H9 (cell line): ENCODE measurements around the gene PCDHGB5. TPM values are rescaled to one million over a fixed set of nuclear protein-coding genes. Genes with fewer than 3 reads are reported as not detected.

ENCODE experiments used
- DNase-seq: peaks from one replicate; pipeline ENCODE4 v3.0.0-alpha.2; 2017
- H2AFZ ChIP-seq: one replicate; pipeline ENCODE4 v1.6.1; 2013; ENCODE audit warnings: mild to moderate bottlenecking, low read length, control low read depth, moderate library complexity
- H2AK5ac ChIP-seq: 2 replicates; pipeline ENCODE4 v1.6.1; 2013; ENCODE audit warnings: low read length, control low read depth, mixed read lengths; ENCODE audit not compliant: insufficient read length
- H2BK120ac ChIP-seq: one replicate; pipeline ENCODE4 v1.6.1; 2013; ENCODE audit warnings: low read depth, mild to moderate bottlenecking, low read length, control low read depth, inconsistent platforms; ENCODE audit not compliant: poor library complexity, severe bottlenecking
- H2BK12ac ChIP-seq: 2 replicates; pipeline ENCODE4 v1.6.1; 2013; ENCODE audit warnings: low read length, control low read depth, mixed read lengths, low read depth; ENCODE audit not compliant: insufficient read length
- H2BK15ac ChIP-seq: 2 replicates; pipeline ENCODE4 v1.6.1; 2013; ENCODE audit warnings: low read depth, low read length, control low read depth
- H2BK20ac ChIP-seq: one replicate; pipeline ENCODE4 v1.6.1; 2013; ENCODE audit warnings: low read depth, mild to moderate bottlenecking, low read length, control low read depth, inconsistent platforms; ENCODE audit not compliant: poor library complexity, severe bottlenecking
- H2BK5ac ChIP-seq: 2 replicates; pipeline ENCODE4 v1.6.1; 2013; ENCODE audit warnings: low read length, control low read depth, mixed read lengths; ENCODE audit not compliant: insufficient read length
- H3K14ac ChIP-seq: 2 replicates; pipeline ENCODE4 v1.6.1; 2013; ENCODE audit warnings: low read length, control low read depth; ENCODE audit not compliant: insufficient read depth
- H3K18ac ChIP-seq: 2 replicates; pipeline ENCODE4 v1.6.1; 2013; ENCODE audit warnings: low read depth, mild to moderate bottlenecking, mixed read lengths, low read length, control low read depth; ENCODE audit not compliant: insufficient read length
- H3K23ac ChIP-seq: 2 replicates; pipeline ENCODE4 v1.6.1; 2013; ENCODE audit warnings: low read length, control low read depth, mixed read lengths, low read depth; ENCODE audit not compliant: insufficient read length
- H3K23me2 ChIP-seq: 2 replicates; pipeline ENCODE4 v1.6.1; 2013; ENCODE audit warnings: low read depth, mild to moderate bottlenecking, mixed read lengths, low read length, control low read depth; ENCODE audit not compliant: insufficient read length, poor library complexity, severe bottlenecking
- H3K27ac ChIP-seq: 2 replicates; pipeline ENCODE4 v1.5.1; 2013; ENCODE audit warnings: low read length, control low read depth, mixed read lengths, low read depth; ENCODE audit not compliant: insufficient read length
- H3K27me3 ChIP-seq: 2 replicates; pipeline ENCODE4 v1.6.1; 2013; ENCODE audit warnings: low read length, control low read depth, inconsistent platforms; ENCODE audit not compliant: insufficient read depth
- H3K4ac ChIP-seq: 2 replicates; pipeline ENCODE4 v1.6.1; 2013; ENCODE audit warnings: low read depth, mild to moderate bottlenecking, control low read depth, inconsistent platforms, low read length, moderate library complexity
- H3K4me1 ChIP-seq: 2 replicates; pipeline ENCODE4 v1.6.1; 2013; ENCODE audit warnings: low read length, control low read depth, inconsistent platforms; ENCODE audit not compliant: insufficient read depth
- H3K4me2 ChIP-seq: 2 replicates; pipeline ENCODE4 v1.6.1; 2013; ENCODE audit warnings: low read length, control low read depth, mixed read lengths; ENCODE audit not compliant: insufficient read length, insufficient read depth
- H3K56ac ChIP-seq: 2 replicates; pipeline ENCODE4 v1.6.1; 2013; ENCODE audit warnings: low read depth, mild to moderate bottlenecking, mixed read lengths, low read length, control low read depth; ENCODE audit not compliant: insufficient read length
- H3K79me1 ChIP-seq: 2 replicates; pipeline ENCODE4 v1.6.1; 2013; ENCODE audit warnings: low read depth, mild to moderate bottlenecking, moderate library complexity, low read length, control low read depth, inconsistent platforms; ENCODE audit not compliant: insufficient read depth, poor library complexity, severe bottlenecking
- H3K79me2 ChIP-seq: 2 replicates; pipeline ENCODE4 v1.6.1; 2013; ENCODE audit warnings: low read length, control low read depth, inconsistent platforms; ENCODE audit not compliant: insufficient read depth
- H3K9ac ChIP-seq: 2 replicates; pipeline ENCODE4 v1.6.1; 2013; ENCODE audit warnings: low read length, control low read depth, mixed read lengths; ENCODE audit not compliant: insufficient read length; ENCODE audit errors: extremely low read depth
- H3K9me3 ChIP-seq: one replicate; pipeline ENCODE4 v1.6.1; 2013; ENCODE audit warnings: low read depth, low read length, inconsistent platforms; ENCODE audit not compliant: control insufficient read depth
- H3T11ph ChIP-seq: one replicate; pipeline ENCODE4 v1.6.1; 2013; ENCODE audit warnings: mild to moderate bottlenecking, low read length, control low read depth, inconsistent platforms
- H4K20me1 ChIP-seq: one replicate; pipeline ENCODE4 v1.6.1; 2013; ENCODE audit not compliant: control insufficient read depth, insufficient read length, insufficient read depth
- H4K5ac ChIP-seq: 2 replicates; pipeline ENCODE4 v1.6.1; 2013; ENCODE audit warnings: low read depth, mild to moderate bottlenecking, mixed read lengths, low read length, control low read depth; ENCODE audit not compliant: insufficient read length
- H4K8ac ChIP-seq: replicated peaks from 2 replicates; pipeline ENCODE4 v1.6.1; 2013; ENCODE audit warnings: low read length, control low read depth, mixed read lengths, low read depth; ENCODE audit not compliant: insufficient read length
- H4K91ac ChIP-seq: 2 replicates; pipeline ENCODE4 v1.6.1; 2013; ENCODE audit warnings: low read depth, mild to moderate bottlenecking, moderate library complexity, mixed read lengths, low read length, control low read depth; ENCODE audit not compliant: insufficient read length
- H3K27ac Mint-ChIP-seq, 3 experiments: 2 replicates in 2 of 3; 3 replicates in 1 of 3; pipeline ENCODE4 v1.8.0; 2020 to 2021; ENCODE audit warnings: mixed read lengths in 3 of 3, mild to moderate bottlenecking in 1 of 3, moderate library complexity in 1 of 3
- H3K27me3 Mint-ChIP-seq: 2 replicates; pipeline ENCODE4 v1.8.0; 2021; ENCODE audit warnings: low read depth, mild to moderate bottlenecking, moderate library complexity, mixed read lengths
- H3K36me3 Mint-ChIP-seq, 3 experiments: 2 replicates in 2 of 3; 3 replicates in 1 of 3; pipeline ENCODE4 v1.8.0; 2020 to 2021; ENCODE audit warnings: low read depth in 3 of 3, mixed read lengths in 3 of 3; ENCODE audit not compliant: insufficient read depth in 1 of 3
- H3K4me1 Mint-ChIP-seq, 2 experiments: 2 replicates each; pipeline ENCODE4 v1.8.0; 2020; ENCODE audit warnings: mixed read lengths in 2 of 2
- H3K4me3 Mint-ChIP-seq, 2 experiments: 2 replicates in 1 of 2; 3 replicates in 1 of 2; pipeline ENCODE4 v1.8.0; 2020 to 2021; ENCODE audit warnings: mild to moderate bottlenecking in 2 of 2, mixed read lengths in 2 of 2, moderate library complexity in 1 of 2
- H3K9me3 Mint-ChIP-seq, 2 experiments: 2 replicates in 1 of 2; 3 replicates in 1 of 2; pipeline ENCODE4 v1.8.0; 2020; ENCODE audit warnings: mild to moderate bottlenecking in 2 of 2, mixed read lengths in 2 of 2, moderate library complexity in 1 of 2
- CTCF ChIP-seq: fragments of 200-600 bp; sonication (generic); conservative IDR thresholded peaks from 3 replicates; pipeline ENCODE4 v1.8.0; 2021; ENCODE audit warnings: antibody characterized with exemption, mild to moderate bottlenecking
- WGBS: extraction: QIAGEN DNeasy Blood & Tissue Kit; methylation state at CpG from one replicate; pipeline ENCODE4 v1.1.7; 2013; ENCODE audit warnings: missing lambda C conversion rate, low lambda C conversion rate, mixed read lengths; ENCODE audit not compliant: insufficient read length; ENCODE audit errors: extremely low coverage; 5-methylcytosine and 5-hydroxymethylcytosine counted together
- total RNA-seq: library from RNA; stranded (reverse); gene quantifications from 2 replicates; pipeline ENCODE4 v1.2.1, GENCODE V29; 2021

The PCDHGB5 gene
- total RNA-seq, 1 experiment from 2014 or later: 3.8 TPM

- peak; percentile 74 for DNase-seq
- Histone ChIP-seq H3K27ac (no peak within 1 kb of the TSS), H3T11ph (no peak within 1 kb of the TSS), H2BK5ac (no peak within 1 kb of the TSS), H4K20me1 (no peaks in the 10 kb centered on the region), H2AFZ (no peak within 1 kb of the TSS), H3K79me1 (no peaks in the 10 kb centered on the region), H3K56ac (no peak within 1 kb of the TSS), H3K23ac (no peak within 1 kb of the TSS), H2BK12ac (no peak within 1 kb of the TSS), H3K23me2 (peaks cover 7% of the 10 kb centered on the region), H4K8ac (no peak within 1 kb of the TSS), H3K4me2 (no peak within 1 kb of the TSS), H2BK20ac (no peak within 1 kb of the TSS), H4K5ac (no peak within 1 kb of the TSS), H3K27me3 (no peaks in the 10 kb centered on the region; the same call in 1 of the 2 replicates), H3K14ac (0 out of 2 replicates have a peak within 1 kb of the TSS, but pooled peaks have one; percentile 11), H3K79me2 (no peaks in the 10 kb centered on the region), H2BK120ac (no peak within 1 kb of the TSS), H3K4me1 (no peaks in the 10 kb centered on the region), H3K9ac (no peak within 1 kb of the TSS), H2AK5ac (no peak within 1 kb of the TSS), H3K4ac (no peak within 1 kb of the TSS), H4K91ac (no peak within 1 kb of the TSS), H2BK15ac (no peak within 1 kb of the TSS), H3K9me3 (peaks cover 13% of the 10 kb centered on the region), H3K18ac (no peak within 1 kb of the TSS)
- H3K9me3 Mint-ChIP-seq: peaks cover 62 to 76% of the 10 kb centered on the region in 2 experiments
- TF ChIP-seq CTCF: peak; percentile 74
- peaks cover 4 to 9% of the 10 kb centered on the region in 2 experiments; a peak in 3 of 4 replicates for H3K4me1 Mint-ChIP-seq
- peak within 1 kb of the TSS; percentile 32 to 60; a peak in 3 of 5 replicates for H3K4me3 Mint-ChIP-seq
- H3K27ac Mint-ChIP-seq: peak within 1 kb of the TSS in 1 of 3 experiments; percentile 35; a peak in 2 of 7 replicates
- no CpG with 5 or more reads among the region's 42 CpGs for WGBS
- H3K27me3 Mint-ChIP-seq: peaks cover 17% of the 10 kb centered on the region
- H3K36me3 Mint-ChIP-seq: peaks cover 52 to 85% (median 59%) of the 10 kb centered on the region in 3 experiments
Measured at GRCh38 chr5:141420855-141421488, 23.2 kb downstream of the PCDHGB5 start, which contains the start of gene PCDHGA11. PCDHGA11 (plus strand) TSS chr5:141421051; CDS start chr5:141421228, 177 bp downstream.
